H1 (cell line): ENCODE results near the gene CCDC116. TPM values are rescaled to one million over a fixed set of nuclear protein-coding genes. Genes with fewer than 3 reads are reported as not detected.

Experiments
- CTCF ChIA-PET: fragments of 300-600 bp; sonication (Branson Sonifier 250); formaldehyde crosslinking; loops from one replicate; lab custom pipeline; 2021; ENCODE audit not compliant: partially characterized antibody; lab: Charles Lee
- POLR2A ChIA-PET: fragments of 300-600 bp; sonication (Branson Sonifier 250); formaldehyde crosslinking; loops from one replicate; lab custom pipeline; 2021; ENCODE audit warnings: inconsistent platforms; ENCODE audit not compliant: partially characterized antibody; lab: Charles Lee
- DNase-seq, 2 experiments: peaks; one replicate each; pipeline versions ENCODE4 v3.0.0 to v3.0.0-alpha.2; 2010 to 2022; ENCODE audit warnings: low spot score in 2 of 2, low read depth in 1 of 2, mixed read lengths in 1 of 2
- FAIRE-seq: peaks from 2 replicates; lab custom pipeline; 2011; peaks lifted over from hg19 to GRCh38; lab: Jason Lieb, UNC
- H2AFZ ChIP-seq: 2 replicates; pipeline ENCODE4 v1.8.1; 2012; ENCODE audit warnings: low read length, inconsistent platforms
- H2AK5ac ChIP-seq: 2 replicates; pipeline ENCODE4 v1.6.1; 2013; ENCODE audit warnings: low read depth, low read length
- H2BK120ac ChIP-seq: replicated peaks from 2 replicates; pipeline ENCODE3; 2013; ENCODE audit warnings: low read depth, low read length, inconsistent platforms
- H2BK12ac ChIP-seq: 2 replicates; pipeline ENCODE4 v1.6.1; 2013; ENCODE audit warnings: low read depth, low read length
- H2BK15ac ChIP-seq: 2 replicates; pipeline ENCODE4 v1.6.1; 2013; ENCODE audit warnings: low read length
- H2BK20ac ChIP-seq: 2 replicates; pipeline ENCODE4 v1.6.1; 2013; ENCODE audit warnings: low read length
- H2BK5ac ChIP-seq: 2 replicates; pipeline ENCODE4 v1.6.1; 2013; ENCODE audit warnings: low read depth, low read length
- H3K14ac ChIP-seq: 2 replicates; pipeline ENCODE4 v1.6.1; 2013; ENCODE audit warnings: inconsistent platforms; ENCODE audit not compliant: insufficient read length
- H3K18ac ChIP-seq: 2 replicates; pipeline ENCODE4 v1.6.1; 2013; ENCODE audit warnings: low read length; ENCODE audit errors: extremely low read depth
- H3K23ac ChIP-seq: 2 replicates; pipeline ENCODE4 v1.6.1; 2013; ENCODE audit warnings: inconsistent platforms; ENCODE audit not compliant: insufficient read length
- H3K23me2 ChIP-seq: 2 replicates; pipeline ENCODE4 v1.6.1; 2013; ENCODE audit warnings: low read depth, low read length
- H3K27ac ChIP-seq: 2 replicates; pipeline ENCODE4 v1.6.1; 2011; ENCODE audit warnings: low read depth, low read length, inconsistent platforms
- H3K27me3 ChIP-seq, 4 experiments: replicated peaks in 1 of 4; 1 replicate in 1 of 4; 2 replicates in 3 of 4; pipeline versions ENCODE4 v1.6.1 to v1.8.1; 2011 to 2013; ENCODE audit warnings: low read length in 3 of 4, mild to moderate bottlenecking in 3 of 4, inconsistent platforms in 2 of 4, mixed read lengths in 2 of 4, moderate library complexity in 1 of 4; ENCODE audit not compliant: control insufficient read depth in 3 of 4, insufficient read depth in 3 of 4; ENCODE audit errors: extremely low read depth in 1 of 4
- H3K36me3 ChIP-seq, 4 experiments: 2 replicates each; pipeline versions ENCODE4 v1.6.1 to v1.8.1; 2011 to 2013; ENCODE audit warnings: mild to moderate bottlenecking in 4 of 4, low read length in 3 of 4, moderate library complexity in 2 of 4, control low read depth in 1 of 4, inconsistent platforms in 1 of 4; ENCODE audit not compliant: insufficient read depth in 4 of 4, control insufficient read depth in 2 of 4
- H3K4ac ChIP-seq: replicated peaks from 2 replicates; pipeline ENCODE3; 2013; ENCODE audit warnings: low read length, low read depth, mixed read lengths, inconsistent platforms; ENCODE audit not compliant: insufficient read length
- H3K4me1 ChIP-seq, 4 experiments: replicated peaks in 1 of 4; 1 replicate in 1 of 4; 2 replicates in 3 of 4; pipeline versions ENCODE4 v1.6.1 to v1.8.1; 2011 to 2013; ENCODE audit warnings: low read length in 3 of 4, inconsistent platforms in 2 of 4, mixed read lengths in 1 of 4; ENCODE audit not compliant: insufficient read depth in 4 of 4, control insufficient read depth in 3 of 4
- H3K4me2 ChIP-seq, 2 experiments: 2 replicates each; pipeline versions ENCODE4 v1.6.1 to v1.8.1; 2011 to 2013; ENCODE audit warnings: low read depth in 2 of 2, low read length in 2 of 2, control low read depth in 1 of 2, inconsistent platforms in 1 of 2, mild to moderate bottlenecking in 1 of 2; ENCODE audit not compliant: insufficient read depth in 1 of 2
- H3K4me3 ChIP-seq, 4 experiments: fragments of 200-600, 300-600 bp in 1 of 4; sonication (generic), shearing (Covaris generic), sonication (Bioruptor Twin) in 1 of 4; 2 replicates each; pipeline versions ENCODE4 v1.5.1 to v1.8.1; 2011 to 2016; ENCODE audit warnings: low read length in 4 of 4, low read depth in 3 of 4, control low read depth in 2 of 4, inconsistent platforms in 2 of 4, mild to moderate bottlenecking in 2 of 4, mixed read lengths in 1 of 4, moderate library complexity in 1 of 4; ENCODE audit not compliant: insufficient read depth in 2 of 4; ENCODE audit errors: extremely low read depth in 1 of 4
- H3K56ac ChIP-seq: replicated peaks from 2 replicates; pipeline ENCODE3; 2013; ENCODE audit warnings: low read depth, mild to moderate bottlenecking, mixed read lengths, low read length, inconsistent platforms; ENCODE audit not compliant: insufficient read length
- H3K79me1 ChIP-seq: 2 replicates; pipeline ENCODE4 v1.6.1; 2013; ENCODE audit warnings: low read depth, low read length, control low read depth
- H3K79me2 ChIP-seq, 2 experiments: 2 replicates each; pipeline versions ENCODE4 v1.6.1 to v1.8.1; 2012 to 2013; ENCODE audit warnings: low read length in 2 of 2, mild to moderate bottlenecking in 2 of 2, inconsistent platforms in 1 of 2; ENCODE audit not compliant: insufficient read depth in 2 of 2, control insufficient read depth in 1 of 2
- H3K9ac ChIP-seq, 4 experiments: replicated peaks in 1 of 4; 1 replicate in 1 of 4; 2 replicates in 3 of 4; pipeline versions ENCODE4 v1.6.1 to v1.8.1; 2011 to 2013; ENCODE audit warnings: low read depth in 3 of 4, low read length in 3 of 4, control low read depth in 2 of 4, mild to moderate bottlenecking in 2 of 4, moderate library complexity in 2 of 4, inconsistent platforms in 1 of 4; ENCODE audit errors: extremely low read depth in 1 of 4
- H3K9me3 ChIP-seq, 2 experiments: 2 replicates each; pipeline versions ENCODE4 v1.6.1 to v1.8.1; 2012 to 2013; ENCODE audit warnings: mild to moderate bottlenecking in 2 of 2, moderate library complexity in 2 of 2, control low read depth in 1 of 2, inconsistent platforms in 1 of 2, low read depth in 1 of 2, low read length in 1 of 2, mixed read lengths in 1 of 2; ENCODE audit not compliant: insufficient read depth in 2 of 2
- H4K20me1 ChIP-seq, 2 experiments: replicated peaks in 1 of 2; 2 replicates each; pipeline versions ENCODE3 to v1.8.1; 2011 to 2013; ENCODE audit warnings: inconsistent platforms in 2 of 2, low read length in 2 of 2, mild to moderate bottlenecking in 1 of 2; ENCODE audit not compliant: insufficient read depth in 2 of 2, control insufficient read depth in 1 of 2
- H4K5ac ChIP-seq: 2 replicates; pipeline ENCODE4 v1.6.1; 2013; ENCODE audit warnings: low read length, low read depth, mixed read lengths, inconsistent platforms; ENCODE audit not compliant: insufficient read length
- H4K8ac ChIP-seq: 2 replicates; pipeline ENCODE4 v1.8.0; 2013; ENCODE audit warnings: mild to moderate bottlenecking, moderate library complexity, low read length, inconsistent platforms; ENCODE audit not compliant: insufficient read depth; ENCODE audit errors: extremely low read depth
- H4K91ac ChIP-seq: replicated peaks from 2 replicates; pipeline ENCODE3; 2013; ENCODE audit warnings: low read length, mixed read lengths, inconsistent platforms; ENCODE audit not compliant: insufficient read length
- CBX5 ChIP-seq: fragments of 300-800, 300-1000 bp; sonication (generic); IDR thresholded peaks from 2 replicates; pipeline ENCODE4 v1.7.1; 2016; ENCODE audit warnings: antibody characterized with exemption, low read length, low read depth
- EZH2 ChIP-seq: fragments of 200-600 bp; sonication (generic); IDR thresholded peaks from 2 replicates; pipeline ENCODE4 v1.7.1; 2012; ENCODE audit warnings: low read depth, mild to moderate bottlenecking, moderate library complexity, low read length, inconsistent platforms; ENCODE audit not compliant: severe bottlenecking
- POLR2A ChIP-seq, 2 experiments: IDR thresholded peaks; 1 replicate in 1 of 2; 2 replicates in 1 of 2; pipeline ENCODE4 v1.6.1; 2011; ENCODE audit warnings: low read depth in 2 of 2, low read length in 2 of 2, mild to moderate bottlenecking in 2 of 2; ENCODE audit errors: control extremely low read depth in 1 of 2
- RNF2 ChIP-seq: fragments of 200-900, 300-1000 bp; sonication (generic); IDR thresholded peaks from 2 replicates; pipeline ENCODE4 v1.7.1; 2016; ENCODE audit warnings: borderline replicate concordance, low read depth, mild to moderate bottlenecking, antibody characterized with exemption, low read length; ENCODE audit not compliant: poor library complexity, severe bottlenecking; ENCODE audit errors: missing control alignments
- whole genome bisulfite sequencing, 2 experiments: shearing (Covaris generic) in 1 of 2; methylation state at CpG; one replicate each; pipeline versions ENCODE4 v1.1.6 to v1.1.7; 2013 to 2015; ENCODE audit warnings: low lambda C conversion rate in 2 of 2, mixed read lengths in 2 of 2, inconsistent platforms in 1 of 2, low coverage in 1 of 2, missing lambda C conversion rate in 1 of 2; ENCODE audit not compliant: insufficient replicate concordance in 2 of 2, insufficient coverage in 1 of 2, insufficient read length in 1 of 2; ENCODE audit errors: extremely low coverage in 1 of 2, missing lambda C conversion rate in 1 of 2; 5-methylcytosine and 5-hydroxymethylcytosine counted together
- polyA plus RNA-seq, 7 experiments: library from polyadenylated mRNA; depleted of rRNA in 3 of 7; stranded (reverse) in 5 of 7; unstranded in 2 of 7; fragments of >200 nt in 5 of 7; fragments of 200-250 nt in 2 of 7; gene quantifications; 1 replicate in 5 of 7; 2 replicates in 1 of 7; 4 replicates in 1 of 7; pipeline versions ENCODE4 v1.2.1 to v1.2.3, GENCODE V29; 2011 to 2013; ENCODE audit warnings: missing spikeins in 2 of 7, mixed read lengths in 2 of 7
- total RNA-seq: library from RNA; stranded (reverse); fragmentation: NEBNext Ultra II Directional; extraction: Animal tissue kit (Norgen Biotek cat#: 25700); gene quantifications from 2 replicates; pipeline ENCODE4 v1.2.1, GENCODE V29; 2021

The CCDC116 gene
- total and polyA plus RNA-seq, 2 of the 8 experiments (the other 6 are each of a cell fraction or from before 2014, with no cell fraction given), result 0.08 TPM; not detected in 1

DNA sequence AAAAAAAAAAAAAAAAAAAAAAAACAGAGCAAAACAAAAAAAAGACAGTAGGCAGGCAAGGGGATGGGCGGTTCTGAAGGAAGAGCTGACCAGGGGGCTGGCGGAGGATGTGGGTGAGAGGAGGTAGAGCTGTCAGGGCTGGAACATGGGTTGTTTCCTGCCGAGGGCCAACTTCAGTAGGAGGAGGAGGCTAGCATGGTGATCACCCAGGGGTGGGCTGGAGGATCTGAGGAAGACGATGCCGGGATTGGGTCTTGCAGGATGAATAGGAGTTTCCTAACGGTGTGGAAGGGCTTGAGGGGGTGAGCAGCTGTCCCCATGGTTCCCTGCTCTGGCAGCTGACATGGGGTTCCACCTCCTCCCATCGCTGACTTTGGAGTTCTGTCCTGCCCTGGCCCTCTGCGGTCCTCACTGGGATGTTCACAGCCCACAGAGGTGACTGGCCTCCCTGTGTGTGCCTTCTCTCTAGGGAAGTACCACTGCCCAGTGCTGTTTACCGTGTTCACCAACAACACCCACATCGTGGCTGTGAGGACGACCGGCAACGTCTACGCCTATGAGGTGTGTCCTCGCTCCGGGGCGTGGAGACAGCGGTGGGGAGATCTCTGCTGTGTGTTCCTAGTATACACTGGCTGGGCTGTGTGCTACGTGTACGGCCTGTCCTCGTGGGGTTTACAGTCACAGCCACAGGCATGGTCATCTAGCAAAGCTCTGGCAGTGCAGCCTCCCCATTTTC, 48.4 kb downstream of the CCDC116 start:
- no peaks in the 10 kb centered on the region for H3K4me1 ChIP-seq
- CTCF ChIA-PET, result interaction anchor here (0.6 to 1.1 kb wide), 2 partner anchors 36 to 291 kb away, joined by 3 read pairs; no protein-coding TSS in a partner anchor
- TF ChIP-seq CBX5 (no peak), RNF2 (no peak), POLR2A (IDR thresholded peaks at IDR 0.05; ENCODE audit: control extremely low read depth in 1 of 2, low read depth in 2 of 2, low read length in 2 of 2) (no peak), EZH2 (no peak)
- H3K27ac ChIP-seq, result no peak overlapping the region
- DNase-seq, result no peak
- WGBS, 2 experiments, result 87% methylated on average over 21 of the region's 21 CpGs; no CpG with 5 or more reads in 1 of the 2 experiments
- H3K79me2 ChIP-seq, result no peaks in the 10 kb centered on the region
- no peak overlapping the region for H4K5ac ChIP-seq
- FAIRE-seq, result no peak
- no peaks in the 10 kb centered on the region for H3K23me2 ChIP-seq
- H3K4me3 ChIP-seq, result no peak overlapping the region
- H2AK5ac ChIP-seq, result no peak overlapping the region
- H3K9me3 ChIP-seq, result peaks cover 0 to 8% of the 10 kb centered on the region in 2 experiments; a peak in 1 of 4 replicates
- no peaks in the 10 kb centered on the region for H3K79me1 ChIP-seq
- POLR2A ChIA-PET, result interaction anchor here (0.7 to 1.6 kb wide), 4 partner anchors 13 to 73 kb away, joined by 3 to 4 read pairs (median 3); no protein-coding TSS in a partner anchor
- no peak overlapping the region for H2BK120ac ChIP-seq
- no peak overlapping the region for H3K4ac ChIP-seq
- peak overlapping the region; percentile 66; the same call in 1 of the 2 replicates for H2BK5ac ChIP-seq
- H3K9ac ChIP-seq, result no peak overlapping the region
- H4K8ac ChIP-seq, result peak overlapping the region; percentile 51; the same call in 1 of the 2 replicates
- H2BK15ac ChIP-seq, result no peak overlapping the region
- H3K27me3 ChIP-seq, result no peaks in the 10 kb centered on the region
- no peak overlapping the region for H4K91ac ChIP-seq
- H2AFZ ChIP-seq, result no peak overlapping the region
- H3K18ac ChIP-seq, result no peak overlapping the region
- no peak overlapping the region for H3K14ac ChIP-seq
- no peak overlapping the region for H2BK20ac ChIP-seq
- peaks cover 2 to 9% of the 10 kb centered on the region in 2 experiments for H4K20me1 ChIP-seq
- H2BK12ac ChIP-seq, result no peak overlapping the region
- H3K23ac ChIP-seq, result no peak overlapping the region
- H3K4me2 ChIP-seq, result no peak overlapping the region
- peaks cover 0 to 2% (median under 1%) of the 10 kb centered on the region in 4 experiments; a peak in 3 of 8 replicates for H3K36me3 ChIP-seq
- H3K56ac ChIP-seq, result no peak overlapping the region
